ENCODE results near the gene MGLL.

The MGLL gene

DNA sequence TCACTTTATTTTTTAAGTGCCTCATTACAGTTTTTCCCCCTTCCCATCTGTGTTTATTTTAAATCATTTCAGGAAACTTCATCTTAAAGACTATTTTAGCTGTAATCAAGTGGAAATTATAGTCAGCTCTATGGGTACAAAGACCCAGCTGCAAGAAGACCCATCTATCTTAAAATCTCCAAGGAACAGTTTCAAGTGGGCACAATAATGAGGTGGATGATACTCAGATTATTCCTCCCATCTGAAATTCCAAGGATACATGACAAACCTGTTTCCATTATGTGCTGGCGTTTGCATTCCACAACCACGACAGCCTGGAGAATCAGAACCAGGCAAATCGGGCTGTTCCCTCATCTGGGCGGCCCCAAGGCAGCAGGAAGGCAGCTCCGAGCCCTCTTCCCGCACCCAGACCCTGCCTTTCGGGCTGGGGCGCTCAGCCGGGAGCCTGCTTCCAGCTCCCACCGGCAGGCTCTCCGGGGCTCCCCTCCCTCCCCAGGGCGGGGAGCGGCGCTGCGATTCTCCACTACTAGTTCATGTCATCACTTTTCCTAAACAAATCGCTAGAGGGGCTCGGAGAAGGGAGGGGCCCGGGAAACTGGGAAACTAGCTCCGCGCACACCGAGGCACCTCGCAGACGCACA is at the start of gene MGLL:
Gene MGLL, minus strand, starts transcription at position 475 of the 641 bp plus-strand sequence. Its CDS starts 197 bp downstream, at position 278.
- in situ Hi-C loops (cut with MboI; ENCODE audit: low sequenced_read_pairs) = no loop called here

DNA sequence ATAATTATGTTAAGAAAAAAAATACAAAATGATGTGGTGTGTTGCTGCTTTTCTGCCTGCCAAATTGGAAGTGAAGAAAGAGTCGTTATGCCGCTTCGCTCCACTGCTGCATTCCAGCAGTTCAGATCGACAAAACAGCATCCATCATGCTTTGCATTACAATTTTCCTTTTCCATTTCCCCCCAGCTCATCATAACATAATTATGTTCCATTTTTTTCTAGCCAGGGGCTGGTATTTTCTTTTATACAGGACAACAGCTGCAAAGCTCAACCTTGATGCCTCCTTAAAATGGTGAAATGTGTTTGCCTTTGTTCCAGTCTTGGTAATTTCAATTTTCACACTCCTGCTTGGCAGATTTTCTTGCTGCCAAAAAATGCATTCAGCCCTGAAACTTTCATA is 47.8 kb upstream of the MGLL start:
- in situ Hi-C loops (cut with MboI; ENCODE audit: low sequenced_read_pairs) = no loop called here

DNA sequence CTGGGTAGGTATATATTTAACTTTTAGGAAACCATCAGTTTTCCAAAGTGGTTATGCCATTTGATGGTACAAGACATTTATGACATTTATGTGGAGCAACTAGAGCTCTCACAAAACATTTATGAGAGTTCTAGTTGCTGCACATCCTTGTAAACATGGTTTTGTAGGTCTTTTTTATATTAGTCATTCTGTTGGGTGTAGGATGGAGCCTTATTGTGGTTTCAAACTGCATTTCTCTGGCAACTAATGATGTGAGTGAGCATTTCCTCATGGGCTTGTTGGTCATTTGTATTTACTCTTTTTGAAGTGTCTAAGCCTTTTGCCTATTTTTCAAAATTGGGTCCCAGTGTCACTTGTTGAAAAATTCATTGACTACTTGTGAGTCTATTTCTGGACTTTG is 45.7 kb upstream of the MGLL start:
- in situ Hi-C loops (cut with MboI; ENCODE audit: low sequenced_read_pairs) = no loop called here

DNA sequence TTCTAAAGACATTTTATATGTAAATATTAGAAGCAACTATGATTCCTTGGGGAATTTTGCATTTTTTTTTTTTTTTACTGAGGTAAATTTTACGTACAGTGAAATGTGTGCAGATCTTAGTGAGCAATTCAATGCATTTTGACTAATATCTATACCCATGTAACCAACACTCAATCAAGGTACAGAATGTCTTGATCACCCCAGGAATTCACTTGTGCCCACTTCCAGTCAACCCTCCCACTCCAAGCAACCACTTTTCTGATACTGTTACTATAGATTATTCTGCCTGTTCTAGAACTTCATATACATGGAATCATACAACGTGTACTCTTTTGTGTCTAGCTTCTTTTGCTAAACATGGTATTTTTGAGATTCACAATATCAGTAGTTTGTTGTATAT is 45.1 kb upstream of the MGLL start:
- in situ Hi-C loops (cut with MboI; ENCODE audit: low sequenced_read_pairs) = no loop called here

DNA sequence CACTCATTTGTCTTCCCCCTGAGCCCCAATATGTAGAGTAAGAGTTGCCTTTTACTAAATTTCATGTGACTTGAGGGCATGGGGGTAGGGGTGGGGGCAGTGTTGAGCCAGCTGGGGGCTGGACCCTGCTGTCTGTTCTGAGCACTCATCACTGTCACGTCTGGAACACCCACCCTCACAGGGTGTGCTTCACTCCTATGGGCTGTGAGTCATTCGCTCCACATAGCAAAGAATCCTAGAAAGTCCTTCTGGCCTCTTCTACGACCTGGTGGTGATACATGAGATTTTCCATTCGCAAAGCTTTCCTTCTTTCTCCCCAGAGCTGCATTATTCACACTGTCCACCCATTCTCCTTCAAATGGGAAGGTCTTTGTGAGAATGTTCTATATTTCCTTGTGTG is 43.6 kb upstream of the MGLL start:
- in situ Hi-C loops (cut with MboI; ENCODE audit: low sequenced_read_pairs) = no loop called here

DNA sequence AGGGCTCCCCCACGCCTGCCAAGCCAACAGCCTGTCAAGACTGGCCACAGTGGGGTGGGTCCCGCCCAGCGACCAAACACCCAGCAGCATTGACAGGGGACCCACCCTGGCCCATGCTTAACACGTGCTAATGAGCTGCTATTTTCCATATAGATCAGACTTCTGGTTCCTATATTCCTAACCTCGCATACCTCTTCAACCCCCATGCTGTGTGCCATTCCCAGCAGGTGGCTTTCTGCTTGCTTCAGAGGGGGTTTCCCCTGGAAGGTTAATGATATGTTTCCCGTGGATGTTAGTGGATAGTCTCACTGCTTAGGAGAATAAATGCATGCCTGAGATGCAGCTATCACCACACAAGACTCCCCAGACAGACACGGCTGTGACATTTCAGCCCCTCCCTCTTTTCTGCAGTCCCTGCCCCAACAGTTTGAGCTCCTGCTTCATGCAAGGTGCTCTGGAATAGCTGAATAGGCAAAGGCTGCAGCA is 37.9 kb upstream of the MGLL start:
- in situ Hi-C loops (cut with MboI; ENCODE audit: low sequenced_read_pairs) = no loop called here

DNA sequence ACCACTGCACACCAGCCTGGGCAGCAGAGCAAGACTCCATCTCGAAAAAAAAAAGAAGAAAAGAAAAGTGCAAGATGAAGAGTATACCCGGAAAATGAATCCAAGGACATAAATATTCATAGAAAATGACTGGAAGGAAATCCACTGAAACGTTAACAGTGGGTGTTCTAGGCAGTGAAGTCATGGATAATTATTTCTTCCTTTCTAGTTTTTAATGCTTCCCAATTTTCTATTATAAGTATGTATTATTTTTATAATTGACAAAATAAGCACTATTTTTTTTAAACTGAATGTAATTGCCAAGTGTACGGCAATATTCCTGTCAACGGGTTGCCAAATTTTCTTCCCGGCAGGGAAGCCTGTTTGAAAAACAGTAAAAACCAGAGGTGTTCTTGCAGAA is 37.4 kb upstream of the MGLL start:
- in situ Hi-C loops (cut with MboI; ENCODE audit: low sequenced_read_pairs) = no loop called here

DNA sequence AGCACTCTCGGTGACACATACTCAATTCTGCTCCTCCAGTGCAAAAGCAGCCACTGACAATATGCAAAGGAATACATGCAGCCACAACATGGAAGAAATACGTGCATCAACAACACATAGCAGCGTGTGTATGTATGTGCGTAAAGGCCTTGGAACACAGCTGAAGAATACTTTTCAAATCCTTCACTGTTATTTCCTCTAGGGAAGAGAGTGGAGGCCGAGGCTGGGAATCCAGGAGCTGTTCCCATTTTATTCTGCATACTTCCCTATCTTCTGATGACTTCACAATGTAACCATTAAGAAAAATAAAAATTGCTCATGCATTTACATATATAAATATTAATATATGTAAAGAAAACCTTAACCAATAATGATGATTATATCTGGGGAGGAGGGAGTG is 36.6 kb upstream of the MGLL start:
- in situ Hi-C loops (cut with MboI; ENCODE audit: low sequenced_read_pairs) = no loop called here

DNA sequence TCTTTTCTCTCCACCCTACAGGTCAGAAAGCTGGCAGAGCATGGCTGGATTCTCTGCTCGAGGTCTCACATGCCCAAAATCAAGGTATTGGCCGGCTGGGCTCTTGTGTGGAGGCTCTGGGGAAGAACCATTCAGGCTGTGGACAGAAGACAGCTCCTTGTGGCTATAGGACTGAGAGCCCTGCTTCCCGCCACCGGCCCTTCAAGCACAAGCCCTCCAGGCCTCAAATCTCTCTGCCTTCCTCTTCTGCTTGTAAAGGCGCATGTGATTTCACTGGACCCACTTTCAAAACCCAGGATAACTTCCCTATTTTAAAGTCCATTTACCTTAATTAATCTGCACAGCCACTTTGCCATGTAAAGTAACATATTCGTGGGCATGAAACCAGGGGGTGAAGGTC is 36.2 kb upstream of the MGLL start:
- in situ Hi-C loops (cut with MboI; ENCODE audit: low sequenced_read_pairs) = no loop called here

DNA sequence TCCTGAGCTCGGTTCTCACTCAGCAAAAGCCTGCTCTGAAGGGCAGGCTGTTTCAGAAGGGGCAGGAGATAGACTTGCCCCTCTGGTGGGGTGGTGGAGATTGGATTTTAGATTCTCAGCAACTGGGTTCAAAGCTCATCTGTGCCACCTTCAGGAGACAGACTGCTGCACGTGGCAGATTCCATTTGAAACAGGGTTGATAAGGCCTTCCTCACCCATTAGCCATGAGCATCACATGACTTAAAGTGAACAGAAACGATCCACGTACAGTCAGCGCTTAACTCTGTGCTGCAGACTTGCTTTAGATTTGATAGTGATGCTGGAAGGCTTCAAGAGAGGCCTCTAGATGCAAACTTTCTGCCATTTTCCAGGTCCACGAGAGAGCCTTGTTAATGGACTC is 35.0 kb upstream of the MGLL start:
- in situ Hi-C loops (cut with MboI; ENCODE audit: low sequenced_read_pairs) = no loop called here

DNA sequence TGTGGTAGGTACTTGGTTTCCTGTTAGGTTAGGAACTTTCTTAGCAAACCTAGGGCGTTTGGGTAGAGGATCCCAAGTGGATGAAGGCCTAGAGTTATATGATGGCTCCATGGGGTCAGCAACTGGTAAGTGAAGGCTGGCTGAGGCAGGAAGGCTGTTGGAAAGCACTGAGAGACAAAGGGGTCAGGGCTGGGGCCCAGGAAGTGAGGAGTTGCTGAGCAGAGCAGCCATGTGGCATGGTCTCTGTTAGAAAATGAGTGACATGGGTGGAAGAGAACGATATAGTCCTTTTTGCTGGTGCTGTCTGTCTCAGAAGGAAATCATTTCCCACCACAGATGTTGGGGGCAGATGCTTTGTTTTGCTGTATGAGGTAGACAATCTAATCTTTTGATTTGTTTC is 34.5 kb upstream of the MGLL start:
- in situ Hi-C loops (cut with MboI; ENCODE audit: low sequenced_read_pairs) = no loop called here

DNA sequence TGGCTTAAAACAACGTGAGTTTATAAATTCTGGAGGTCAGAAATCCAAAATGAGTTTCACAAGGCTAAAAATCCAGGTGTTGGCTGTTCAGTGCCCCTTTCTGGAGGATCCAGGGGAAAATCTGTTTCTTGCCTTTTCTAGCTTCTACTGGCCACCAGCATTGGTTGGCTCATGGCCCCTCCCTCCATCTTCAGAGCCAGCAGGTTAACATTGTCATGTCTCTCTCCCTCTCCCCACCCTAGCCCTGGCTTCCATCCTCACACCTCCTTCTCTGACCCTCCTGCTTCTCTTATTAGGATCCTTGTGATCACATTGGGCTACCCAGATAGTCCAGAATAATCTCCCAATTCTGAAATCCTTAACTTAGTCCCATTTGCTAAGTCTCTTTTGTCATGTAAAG is 32.9 kb upstream of the MGLL start:
- in situ Hi-C loops (cut with MboI; ENCODE audit: low sequenced_read_pairs) = no loop called here

DNA sequence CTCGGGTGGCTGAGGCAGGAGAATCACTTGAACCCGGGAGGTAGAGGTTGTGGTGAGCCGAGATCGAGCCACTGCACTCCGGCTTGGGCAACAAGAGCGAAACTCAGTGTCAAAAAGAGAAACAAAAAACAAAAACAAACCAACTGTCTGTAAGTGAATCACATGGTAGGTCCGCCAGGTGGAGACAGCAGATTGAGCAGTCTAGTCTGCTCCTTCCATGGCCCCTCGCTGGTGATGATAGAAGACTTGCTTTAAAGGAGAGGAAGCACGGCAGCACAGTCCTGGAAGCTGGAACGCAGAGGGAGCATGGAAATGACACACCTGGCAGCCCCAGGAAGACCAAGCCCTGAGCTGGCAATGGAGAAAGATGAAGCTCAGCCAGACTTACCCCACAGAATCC is 31.4 kb upstream of the MGLL start:
- in situ Hi-C loops (cut with MboI; ENCODE audit: low sequenced_read_pairs) = no loop called here

DNA sequence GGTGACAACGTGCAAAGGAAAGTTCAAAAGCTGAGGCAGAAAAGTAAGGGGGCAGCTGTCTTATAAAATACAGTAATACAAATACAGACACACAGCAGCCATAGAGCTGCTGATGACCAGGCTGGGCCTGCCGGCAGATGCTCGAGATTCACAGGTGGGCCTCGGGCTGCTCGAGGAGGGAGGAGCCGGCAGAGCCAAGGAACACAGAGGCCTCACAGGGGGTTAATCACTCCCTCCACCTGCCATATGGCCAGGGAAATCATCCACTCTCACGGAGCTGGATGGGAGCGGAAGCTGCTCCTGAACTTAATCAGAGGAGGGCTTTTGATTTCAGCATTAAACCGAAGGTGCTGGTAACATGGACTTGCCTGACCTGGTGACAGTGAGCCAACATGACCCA is 29.6 kb upstream of the MGLL start:
- in situ Hi-C loops (cut with MboI; ENCODE audit: low sequenced_read_pairs) = no loop called here

DNA sequence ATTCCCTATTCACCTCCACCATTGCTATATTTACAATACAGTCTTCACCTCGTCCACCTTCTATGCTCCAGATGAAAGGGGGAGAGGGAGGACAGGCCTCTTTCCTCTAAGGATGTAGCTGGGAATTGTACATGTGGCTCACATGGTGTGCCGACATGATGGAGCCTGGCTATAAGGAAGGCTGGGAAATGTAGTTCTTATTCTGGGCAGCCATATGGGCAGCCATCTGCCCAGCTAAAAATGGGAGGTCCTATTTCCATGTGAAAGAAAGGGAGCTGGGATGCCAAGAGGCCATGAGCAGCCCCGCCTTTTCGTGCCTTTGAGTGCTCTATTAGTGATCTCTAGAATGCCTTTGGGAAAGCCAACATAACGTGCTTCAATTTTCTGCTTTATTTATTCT is 27.1 kb upstream of the MGLL start:
- in situ Hi-C loops (cut with MboI; ENCODE audit: low sequenced_read_pairs) = loop anchor here (25.0 kb wide), 1 partner anchor 187 kb away; the partner anchor contains the start of gene ABTB1

DNA sequence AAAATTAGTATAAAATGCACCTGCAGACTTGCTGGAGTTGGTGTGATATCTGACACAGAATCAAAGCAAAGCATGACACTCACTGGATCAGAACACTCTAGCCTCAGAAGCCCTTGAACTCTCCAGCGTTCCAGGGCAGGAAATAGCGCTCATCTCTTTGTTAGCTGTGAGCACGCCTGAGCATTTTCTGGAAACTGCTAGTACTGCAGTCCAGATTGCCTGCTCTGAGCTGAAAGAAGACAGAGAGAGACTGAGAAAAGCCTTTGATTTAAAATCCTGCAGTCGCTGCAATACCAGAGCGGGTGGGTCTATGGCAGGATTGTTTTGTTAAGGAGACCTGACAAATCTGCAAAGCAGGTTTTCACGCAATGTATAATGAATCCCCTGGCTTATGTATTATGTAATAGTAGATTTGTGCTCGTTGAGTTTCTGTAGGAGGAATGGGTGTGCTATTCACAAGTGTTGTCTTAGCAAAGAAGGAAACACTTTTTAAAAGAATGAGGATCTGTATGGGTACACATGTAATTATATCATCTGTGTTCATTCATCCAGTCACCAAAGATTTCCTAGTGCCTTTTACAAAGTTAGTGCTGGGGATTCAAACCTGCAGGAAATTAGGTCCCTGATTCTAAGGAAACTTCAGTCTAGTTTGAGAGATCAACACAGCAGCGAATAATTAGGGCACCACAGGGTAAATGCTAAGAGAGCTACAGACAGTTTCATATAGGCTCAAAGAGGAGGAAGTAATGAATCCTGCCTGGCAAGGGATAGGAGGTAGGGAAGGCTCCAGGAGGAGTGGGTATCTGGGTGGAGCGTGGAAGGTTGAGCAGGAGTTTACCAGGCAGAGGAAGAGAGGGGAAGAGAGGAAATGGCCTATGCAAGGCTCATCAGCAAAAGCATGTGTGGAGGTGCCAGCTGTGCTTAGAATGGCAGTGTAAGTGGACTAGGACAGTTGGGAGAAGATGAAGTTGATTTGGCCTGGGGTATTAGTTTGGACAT is 26.1 kb upstream of the MGLL start:
- in situ Hi-C loops (cut with MboI; ENCODE audit: low sequenced_read_pairs) = loop anchor here (25.0 kb wide), 1 partner anchor 186 kb away; the partner anchor contains the start of gene ABTB1

DNA sequence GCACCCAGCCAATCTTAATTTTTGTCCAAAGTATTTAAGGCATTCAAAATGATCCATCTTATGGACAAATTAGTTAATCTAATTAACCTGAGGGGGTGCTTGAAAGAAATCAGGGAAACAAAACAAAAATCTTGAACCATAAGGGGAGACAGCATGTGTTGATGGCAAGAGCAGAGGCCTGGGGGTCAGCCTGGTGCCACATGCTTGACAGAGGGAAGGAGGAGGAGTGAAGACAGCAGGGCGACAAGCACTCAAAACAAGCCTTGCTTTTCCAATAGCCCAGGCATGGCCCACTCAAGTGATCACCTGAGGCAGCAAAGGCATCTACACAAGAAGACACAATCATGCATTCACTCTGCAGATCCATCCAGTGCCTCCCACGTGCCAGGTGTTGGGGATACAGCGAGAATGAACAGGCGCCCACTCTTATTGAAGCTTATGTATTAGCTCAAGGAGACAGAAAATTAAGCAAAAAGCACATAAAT is 25.0 kb upstream of the MGLL start:
- in situ Hi-C loops (cut with MboI; ENCODE audit: low sequenced_read_pairs) = loop anchor here (25.0 kb wide), 1 partner anchor 185 kb away; the partner anchor contains the start of gene ABTB1

DNA sequence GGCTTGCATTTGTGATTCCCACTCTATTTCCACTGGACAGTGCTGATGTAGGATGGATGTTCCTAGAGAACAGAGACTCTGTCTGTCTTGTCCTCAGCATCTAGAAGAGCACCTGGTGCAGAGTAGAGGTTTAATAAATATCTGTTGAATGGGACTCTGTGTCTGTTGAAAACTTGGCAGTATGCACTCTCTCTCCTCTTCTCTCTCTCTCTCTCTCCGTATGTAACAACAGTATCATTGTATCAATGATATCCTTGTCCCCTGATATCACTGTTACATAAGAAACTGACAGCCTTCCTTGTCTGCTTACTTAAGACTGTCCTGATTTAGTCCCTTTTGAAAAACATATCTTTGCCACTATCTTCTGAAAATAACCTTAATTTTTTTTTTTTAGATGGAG is 24.3 kb upstream of the MGLL start:
- in situ Hi-C loops (cut with MboI; ENCODE audit: low sequenced_read_pairs) = loop anchor here (25.0 kb wide), 1 partner anchor 184 kb away; the partner anchor contains the start of gene ABTB1

DNA sequence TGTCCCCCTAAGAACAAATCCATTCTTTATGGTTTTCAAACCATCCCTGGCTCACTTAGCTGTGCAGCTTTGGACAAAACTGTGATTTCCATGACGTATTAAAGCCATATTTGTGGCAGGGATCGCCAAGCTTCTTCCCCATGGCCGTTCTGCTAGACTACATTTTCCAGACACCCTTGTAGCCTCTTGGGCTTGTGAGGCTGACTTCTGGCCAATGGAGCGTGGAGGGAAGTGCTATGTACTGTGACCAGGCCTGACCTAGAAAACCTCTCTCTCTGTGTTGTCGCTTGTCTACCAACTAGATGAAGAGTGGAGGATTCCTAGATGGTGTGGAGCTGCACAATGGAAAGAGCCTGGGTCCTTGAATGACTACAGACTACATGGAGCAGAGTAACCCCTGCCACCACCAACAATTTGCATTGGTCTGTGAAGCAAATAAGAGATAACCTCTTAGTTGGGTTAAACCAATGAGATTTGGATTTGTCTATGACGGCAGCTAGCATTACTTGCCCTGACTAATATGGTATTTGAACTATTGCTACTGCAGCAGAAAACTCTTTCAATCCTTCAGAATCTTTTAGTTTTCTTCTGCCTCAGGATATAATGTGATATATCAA is 22.1 kb upstream of the MGLL start:
- in situ Hi-C loops (cut with MboI; ENCODE audit: low sequenced_read_pairs) = loop anchor here (25.0 kb wide), 1 partner anchor 182 kb away; the partner anchor contains the start of gene ABTB1

DNA sequence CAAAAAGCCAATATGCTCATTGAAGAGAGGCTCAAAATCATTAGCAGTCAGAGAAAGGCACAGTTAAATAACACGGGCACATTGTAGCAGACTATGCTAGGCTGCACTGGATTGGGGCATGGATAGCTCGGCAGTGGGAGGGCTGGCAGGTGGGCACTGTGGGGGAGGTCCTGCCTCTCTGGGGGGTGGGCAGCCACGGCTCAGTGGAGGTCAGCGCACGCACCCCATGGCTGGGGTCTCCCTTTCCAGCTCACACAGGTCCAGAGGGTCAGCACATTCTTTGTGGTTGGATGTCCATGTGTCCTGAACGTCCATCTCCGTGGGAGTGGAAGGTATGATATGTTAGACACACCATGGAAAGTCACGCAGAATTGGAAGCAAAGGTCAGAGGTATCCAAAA is 18.4 kb upstream of the MGLL start:
- in situ Hi-C loops (cut with MboI; ENCODE audit: low sequenced_read_pairs) = loop anchor here (25.0 kb wide), 1 partner anchor 178 kb away; the partner anchor contains the start of gene ABTB1

DNA sequence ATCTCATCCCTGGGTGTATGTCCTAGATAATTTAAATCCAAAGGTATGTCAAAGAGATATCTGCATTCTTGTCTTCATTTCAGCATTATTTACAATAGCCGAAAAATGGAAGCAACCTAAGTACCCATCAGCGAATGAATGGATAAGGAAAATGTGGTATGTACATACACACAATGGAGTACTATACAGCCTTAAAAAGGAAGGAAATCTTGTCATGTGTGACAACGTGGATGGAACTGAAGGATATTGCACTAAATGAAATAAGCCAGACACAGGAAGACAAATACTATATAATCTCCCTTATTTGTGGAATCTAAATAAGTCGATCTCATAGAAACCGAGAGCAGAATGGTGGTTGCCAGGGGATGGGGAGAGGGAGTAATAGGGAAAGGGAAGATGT is 16.8 kb upstream of the MGLL start:
- in situ Hi-C loops (cut with MboI; ENCODE audit: low sequenced_read_pairs) = loop anchor here (25.0 kb wide), 1 partner anchor 177 kb away; the partner anchor contains the start of gene ABTB1

Measured in HL-60/S4 (cell line).